HepG2 (cell line): ENCODE data around the gene PDZRN4. TPM values are rescaled to one million over a fixed set of nuclear protein-coding genes. Genes with fewer than 3 reads are reported as not detected.

Source experiments
- ATAC-seq: fragments of 200-7000 bp; cut with Tn5 transposase; 3 replicates; pipeline ENCODE4 v1.9.1; 2020; ENCODE audit warnings: mild to moderate bottlenecking, moderate library complexity
- BruUV-seq: library from RNA; stranded (reverse); fragments of 400-500 nt; replicated peaks from 2 replicates; lab custom pipeline; 2021; lab: Mats Ljungman, UMichigan
- CTCF ChIA-PET: fragments of 300-600 bp; formaldehyde crosslinking; extraction: SDS; loops from one replicate; lab custom pipeline; 2021; ENCODE audit warnings: low total read pairs, inconsistent platforms, low intra/inter-chr PET ratio; lab: Yijun Ruan, JAX
- POLR2A ChIA-PET: fragments of 350-600 bp; sonication (Branson Sonifier 250); formaldehyde crosslinking; loops from one replicate; lab custom pipeline; 2020; ENCODE audit warnings: antibody characterized with exemption, inconsistent platforms; lab: Yijun Ruan, JAX
- DNase-seq: peaks from one replicate; pipeline ENCODE4 v3.0.0-alpha.2; 2015; ENCODE audit warnings: low spot score
- FAIRE-seq: peaks from 3 replicates; lab custom pipeline; 2011; peaks lifted over from hg19 to GRCh38; lab: Jason Lieb, UNC
- H2AFZ ChIP-seq: one replicate; pipeline ENCODE4 v1.6.1; 2011; ENCODE audit warnings: low read length, inconsistent platforms
- H3K27ac ChIP-seq: fragments of 300-600 bp; 3 replicates; pipeline ENCODE4 v1.8.0; 2011; ENCODE audit warnings: mixed run types, mild to moderate bottlenecking, mixed read lengths, low read length, inconsistent platforms; ENCODE audit not compliant: insufficient read depth; ENCODE audit errors: extremely low read length
- H3K27me3 ChIP-seq, 2 experiments: fragments of 200-600 bp in 1 of 2; 2 replicates in 1 of 2; 3 replicates in 1 of 2; pipeline versions ENCODE4 v1.6.0 to v1.8.0; 2011; ENCODE audit warnings: low read length in 2 of 2, mild to moderate bottlenecking in 2 of 2, moderate library complexity in 2 of 2, inconsistent platforms in 1 of 2; ENCODE audit not compliant: insufficient read depth in 2 of 2, control insufficient read depth in 1 of 2
- H3K36me3 ChIP-seq, 2 experiments: fragments of 200-600 bp in 1 of 2; replicated peaks in 1 of 2; 2 replicates in 1 of 2; 3 replicates in 1 of 2; pipeline versions ENCODE4 v1.5.1 to v1.8.0; 2011; ENCODE audit warnings: low read length in 2 of 2, inconsistent platforms in 1 of 2; ENCODE audit not compliant: insufficient read depth in 2 of 2, control insufficient read depth in 1 of 2
- H3K4me1 ChIP-seq: 2 replicates; pipeline ENCODE4 v1.5.1; 2012; ENCODE audit warnings: low read length, inconsistent platforms; ENCODE audit not compliant: insufficient read depth
- H3K4me2 ChIP-seq: 2 replicates; pipeline ENCODE4 v1.6.0; 2011; ENCODE audit warnings: low read depth, low read length, inconsistent platforms
- H3K4me3 ChIP-seq, 3 experiments: fragments of 200-600 bp in 1 of 3; sonication (generic), shearing (Covaris generic) in 1 of 3; replicated peaks in 1 of 3; 2 replicates each; pipeline ENCODE4 v1.5.1; 2011 to 2016; ENCODE audit warnings: low read length in 3 of 3, inconsistent platforms in 2 of 3, low read depth in 2 of 3, mild to moderate bottlenecking in 2 of 3, control low read depth in 1 of 3, mixed read lengths in 1 of 3; ENCODE audit not compliant: insufficient read depth in 1 of 3
- H3K79me2 ChIP-seq: one replicate; pipeline ENCODE4 v1.6.1; 2011; ENCODE audit warnings: low read length, inconsistent platforms; ENCODE audit not compliant: insufficient read depth
- H3K9ac ChIP-seq: 2 replicates; pipeline ENCODE4 v1.6.0; 2011; ENCODE audit warnings: mild to moderate bottlenecking, low read depth, low read length, inconsistent platforms; ENCODE audit not compliant: insufficient read depth
- H3K9me3 ChIP-seq: 2 replicates; pipeline ENCODE4 v1.5.1; 2012; ENCODE audit warnings: mild to moderate bottlenecking, low read length
- H4K20me1 ChIP-seq: 2 replicates; pipeline ENCODE4 v1.6.0; 2011; ENCODE audit warnings: inconsistent platforms, mild to moderate bottlenecking, low read length, moderate library complexity; ENCODE audit not compliant: insufficient read depth
- ARHGAP35 ChIP-seq: sonication (generic); formaldehyde crosslinking; IDR thresholded peaks from 2 replicates; pipeline ENCODE4 v1.9.0; 2022; ENCODE audit warnings: mild to moderate bottlenecking, inconsistent platforms, moderate library complexity, missing genetic modification reagents, borderline replicate concordance
- ARID4A ChIP-seq: sonication (generic); formaldehyde crosslinking; IDR thresholded peaks from 2 replicates; pipeline ENCODE4 v1.5.0; 2020; ENCODE audit warnings: mild to moderate bottlenecking, missing genetic modification reagents, borderline replicate concordance
- ATF3 ChIP-seq: sonication (generic); formaldehyde crosslinking; IDR thresholded peaks from 2 replicates; pipeline ENCODE4 v1.4.0; 2020; ENCODE audit warnings: missing genetic modification reagents
- HIC2 ChIP-seq: sonication (generic); formaldehyde crosslinking; IDR thresholded peaks from 2 replicates; pipeline ENCODE4 v1.9.0; 2022; ENCODE audit warnings: low read depth, missing genetic modification reagents
- SNAPC4 ChIP-seq: sonication (generic); formaldehyde crosslinking; IDR thresholded peaks from 2 replicates; pipeline ENCODE4 v1.4.0; 2020; ENCODE audit warnings: mild to moderate bottlenecking, missing genetic modification reagents
- ZNF75D ChIP-seq: sonication (generic); formaldehyde crosslinking; IDR thresholded peaks from 2 replicates; pipeline ENCODE4 v1.8.1; 2023; ENCODE audit warnings: missing genetic modification reagents, mild to moderate bottlenecking, borderline replicate concordance
- WGBS: methylation state at CpG from one replicate; pipeline ENCODE4 v1.1.6; 2017; ENCODE audit warnings: low lambda C conversion rate; 5-methylcytosine and 5-hydroxymethylcytosine counted together
- in situ Hi-C: cut with HindIII; loops from 2 replicates; pipeline ENCODE4 v1.10.0; 2017; ENCODE audit warnings: low pct_unique_long_range_greater_than_20kb; ENCODE audit not compliant: extremely low pct_ligation_motif_present
- intact Hi-C: fragments of 100-400 bp; cut with micrococcal nuclease; formaldehyde crosslinking; loops from one replicate; pipeline ENCODE4 v1.10.0; 2022; ENCODE audit not compliant: unreplicated experiment
- polyA plus RNA-seq, 8 experiments: library from polyadenylated mRNA; depleted of rRNA in 3 of 8; stranded (reverse) in 7 of 8; unstranded in 1 of 8; fragments of >200 nt; fragmentation: Illumina TruSeq in 4 of 8; extraction: Trizol in 4 of 8; gene quantifications; 2 replicates each; pipeline versions ENCODE4 v1.2.1 to v1.2.3, GENCODE V29; 2011 to 2016; ENCODE audit warnings: low read depth in 4 of 8, missing spikeins in 1 of 8, mixed read lengths in 1 of 8; ENCODE audit not compliant: insufficient read depth in 1 of 8
- total RNA-seq, 5 experiments: library from RNA; depleted of rRNA; stranded (reverse); fragments of >200 nt; fragmentation: Illumina TruSeq; extraction: Trizol; gene quantifications; 2 replicates each; pipeline ENCODE4 v1.2.3, GENCODE V29; 2016; ENCODE audit warnings: low read depth in 1 of 5

PDZRN4 gene
- total and polyA plus RNA-seq, 2 of the 13 experiments (the other 11 are each of a cell fraction or from before 2014, with no cell fraction given): not detected

GRCh38 chr12:41362510-41362909 is 174.4 kb downstream of the PDZRN4 start:
- Histone ChIP-seq H3K79me2 (no peaks in the 10 kb centered on the region), H3K4me1 (no peaks in the 10 kb centered on the region), H3K4me2 (no peak overlapping the region), H3K36me3 (no peaks in the 10 kb centered on the region), H3K27ac (no peak overlapping the region), H3K9me3 (no peaks in the 10 kb centered on the region), H3K9ac (no peak overlapping the region), H4K20me1 (no peaks in the 10 kb centered on the region), H2AFZ (no peak overlapping the region), H3K4me3 (no peak overlapping the region), H3K27me3 (no peaks in the 10 kb centered on the region)
- CTCF ChIA-PET: no interaction called here
- POLR2A ChIA-PET: no interaction called here
- WGBS: 0% methylated on average over 1 of the region's 1 CpG
- in situ Hi-C loops (no loop called here), intact Hi-C loops (no loop called here)
- FAIRE-seq: no peak
- DNase-seq: no peak
- no TSS peak for BruUV-seq
- ATAC-seq: no peak
- TF ChIP-seq ARID4A (CRISPR knock-in tag): no peak
- no peak for TF ChIP-seq SNAPC4
- TF ChIP-seq ZNF75D: no peak
- TF ChIP-seq ARHGAP35 (CRISPR knock-in tag): no peak
- no peak for TF ChIP-seq ATF3 (CRISPR knock-in tag)
- TF ChIP-seq HIC2 (CRISPR knock-in tag): no peak
